Purkinje cell (primary cell): ENCODE results near the gene ANKRD23. TPM values are rescaled to one million over a fixed set of nuclear protein-coding genes. Genes with fewer than 3 reads are reported as not detected.

Experiments
- polyA plus RNA-seq: library from polyadenylated mRNA; unstranded; fragments of >200 nt; fragmentation: Nextera tagmentation; gene quantifications from 2 replicates; pipeline ENCODE4 v1.2.1, GENCODE V29; 2014

The ANKRD23 gene
- 2.2 TPM in 1 of 2 replicates, not detected in the other for polyA plus RNA-seq

DNA sequence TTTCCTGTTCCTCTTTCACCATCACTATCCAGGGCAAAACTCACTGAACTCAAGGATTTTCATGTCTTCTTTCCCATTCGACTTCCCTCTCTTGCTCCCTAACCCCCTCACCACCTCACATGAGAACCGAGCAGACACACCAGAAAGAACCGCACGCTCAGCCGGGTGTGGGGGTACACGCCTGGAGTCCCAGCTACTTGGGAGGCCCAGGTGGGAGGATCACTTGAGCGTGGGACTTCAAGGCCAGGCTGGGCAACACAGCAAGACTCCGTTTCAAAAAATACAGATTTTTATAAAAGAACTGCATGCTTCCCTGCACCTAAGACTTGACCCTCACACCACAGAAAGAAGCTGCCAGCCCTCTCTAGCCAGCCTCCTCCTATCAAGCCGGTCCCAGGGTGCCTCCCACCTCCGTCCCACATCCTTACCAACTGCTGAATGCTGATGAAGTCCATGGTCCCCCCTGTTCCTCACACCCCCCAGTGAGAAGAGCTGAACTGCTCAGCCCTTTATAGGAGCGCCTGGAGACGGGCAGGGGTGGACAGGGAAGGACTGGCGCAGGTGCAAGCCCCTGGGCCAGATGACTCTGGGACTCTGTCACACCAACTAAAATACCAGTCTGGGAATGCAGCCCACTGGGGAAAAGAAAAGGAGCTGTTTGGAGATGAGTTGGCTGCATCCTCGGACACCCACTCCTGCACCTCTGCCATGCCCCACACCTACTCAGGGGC lies at the start of gene ANKRD23:
Gene ANKRD23, minus strand, starts transcription at position 484 of the 731 bp plus-strand sequence. Its CDS starts 29 bp downstream, at position 455.

DNA sequence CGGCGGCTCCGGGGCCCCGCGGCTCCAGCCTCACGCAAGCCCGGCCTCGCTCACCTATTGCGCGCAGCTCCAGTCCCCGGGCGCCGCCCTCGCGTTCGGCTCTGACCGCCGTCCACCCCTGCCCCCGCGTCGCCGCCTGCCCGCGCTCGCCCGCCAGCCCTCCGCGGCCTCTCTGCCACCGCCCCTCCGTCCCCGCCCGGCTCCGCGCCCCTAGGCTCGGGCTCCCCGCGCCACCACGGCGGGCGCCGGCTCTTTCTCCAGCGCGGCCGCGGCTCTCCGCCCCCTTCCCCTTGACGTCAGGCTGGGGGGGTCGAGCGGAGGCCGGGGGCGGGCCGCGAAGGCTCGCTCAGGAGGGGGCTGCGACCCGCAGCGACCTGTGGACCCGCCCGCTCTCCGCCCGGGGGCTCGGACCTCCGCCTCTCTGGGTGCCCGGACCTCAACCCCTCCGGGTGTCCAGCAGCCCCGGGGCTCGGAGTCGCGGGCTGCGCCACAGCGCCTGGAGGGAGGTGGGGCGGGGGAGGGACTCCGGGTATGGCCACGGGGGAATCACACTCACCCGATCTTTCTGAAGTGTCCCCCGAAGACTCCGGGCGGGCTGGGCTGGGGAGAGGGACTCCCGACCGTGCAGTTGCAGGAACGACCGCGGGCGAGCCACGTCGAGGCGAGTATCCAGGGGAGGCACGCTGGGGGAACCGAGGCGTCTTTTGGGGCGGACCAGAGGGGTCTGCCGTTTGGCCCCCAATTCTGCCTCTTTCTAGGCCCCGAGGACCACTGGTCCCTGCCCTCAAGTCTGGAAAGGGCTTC lies 26.2 kb upstream of the ANKRD23 start, which contains the start of gene SEMA4C:
Gene SEMA4C, minus strand, starts transcription at position 259 of the 804 bp plus-strand sequence. CDS start 2,194 bp downstream, outside the sequence.

DNA sequence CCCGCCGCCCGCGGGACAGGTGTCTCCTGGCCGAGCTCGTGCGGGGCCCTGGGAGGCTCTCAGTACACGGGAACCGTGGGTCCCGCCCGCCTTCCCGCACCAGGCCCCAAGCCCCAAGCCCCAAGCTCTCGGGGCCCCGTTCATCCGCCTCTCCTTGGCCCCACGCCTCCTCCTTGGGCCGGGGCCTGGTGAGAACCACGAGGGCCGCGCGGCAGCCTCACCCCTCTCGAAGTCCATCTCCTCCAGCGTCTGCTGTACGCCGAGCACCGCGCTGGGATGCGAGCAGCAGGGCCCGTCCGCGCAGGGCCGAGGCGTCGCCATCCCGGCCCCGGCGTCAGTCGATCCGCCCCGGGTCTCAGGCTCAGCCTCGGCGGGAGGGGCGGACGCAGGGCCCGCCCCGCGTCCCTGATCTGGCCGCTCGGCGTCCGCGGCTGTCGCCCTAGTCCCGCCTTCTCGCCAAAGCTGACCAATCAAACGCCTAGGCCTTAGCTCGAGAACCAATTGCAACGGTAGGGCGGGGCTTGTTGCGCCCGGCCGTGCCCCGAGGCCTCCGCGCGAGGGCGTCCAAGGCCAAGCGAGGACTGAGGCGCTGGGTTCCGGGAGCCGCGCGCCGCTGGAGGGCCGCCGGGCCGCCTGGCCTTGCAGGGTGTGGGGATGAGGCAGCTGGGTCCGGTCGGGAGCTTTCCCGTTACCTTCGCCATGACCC lies 14.0 kb upstream of the ANKRD23 start, which contains the start of gene ANKRD39:
Gene ANKRD39, minus strand, starts transcription at position 350 of the 706 bp plus-strand sequence. Its CDS starts 29 bp downstream, at position 321.

DNA sequence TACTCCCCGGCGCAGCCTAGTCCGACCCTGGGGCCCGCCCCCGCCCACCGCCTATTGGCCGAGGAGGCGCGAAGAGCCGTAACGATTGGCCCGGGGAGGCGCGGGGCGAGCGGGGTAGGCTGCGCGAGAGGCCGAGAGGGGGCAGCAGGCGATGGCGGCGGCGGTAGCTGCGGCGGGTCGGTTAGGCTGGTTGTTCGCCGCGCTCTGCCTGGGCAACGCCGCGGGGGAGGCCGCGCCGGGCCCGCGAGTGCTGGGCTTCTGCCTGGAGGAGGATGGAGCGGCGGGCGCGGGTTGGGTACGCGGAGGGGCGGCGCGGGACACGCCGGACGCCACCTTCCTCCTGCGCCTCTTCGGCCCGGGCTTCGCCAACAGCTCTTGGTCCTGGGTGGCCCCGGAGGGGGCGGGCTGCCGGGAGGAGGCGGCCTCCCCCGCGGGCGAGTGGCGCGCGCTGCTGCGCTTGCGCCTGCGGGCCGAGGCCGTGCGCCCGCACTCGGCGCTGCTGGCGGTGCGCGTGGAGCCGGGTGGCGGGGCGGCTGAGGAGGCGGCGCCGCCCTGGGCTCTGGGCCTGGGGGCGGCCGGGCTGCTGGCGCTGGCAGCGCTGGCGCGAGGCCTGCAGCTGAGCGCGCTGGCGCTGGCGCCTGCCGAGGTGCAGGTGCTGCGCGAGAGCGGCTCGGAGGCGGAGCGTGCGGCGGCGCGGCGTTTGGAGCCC lies 27.5 kb downstream of the ANKRD23 start, which contains the start of gene CNNM3:
Gene CNNM3, plus strand, starts transcription at position 142 of the 709 bp plus-strand sequence. Its CDS starts 10 bp downstream, at position 152.

Other genes starting within 250 kb of the ANKRD23 start
- gene KANSL3, start 205.7 kb downstream of the ANKRD23 start, polyA plus RNA-seq: 3.8 and 7.3 TPM in 2 replicates
- gene FER1L5, start 201.3 kb downstream of the ANKRD23 start, polyA plus RNA-seq: not detected in 2 replicates
- gene LMAN2L, start 104.0 kb downstream of the ANKRD23 start, polyA plus RNA-seq: 15.8 and 17.2 TPM in 2 replicates
- gene CNNM4, start 83.1 kb downstream of the ANKRD23 start, polyA plus RNA-seq: 4.2 and 5.3 TPM in 2 replicates
- gene CNNM3, start 27.8 kb downstream of the ANKRD23 start, polyA plus RNA-seq: 1.1 and 2.0 TPM in 2 replicates
- 49.9 and 50.2 TPM in 2 replicates for gene ANKRD39, start 14.0 kb upstream of the ANKRD23 start, polyA plus RNA-seq
- 0.09 TPM in 1 of 2 replicates, not detected in the other for gene SEMA4C, start 26.1 kb upstream of the ANKRD23 start, polyA plus RNA-seq
- gene FAM178B, start 142.6 kb upstream of the ANKRD23 start, polyA plus RNA-seq: not detected in 2 replicates